Right lobe of liver (tissue), 4 donors: ENCODE data around the gene CCDC83.
"Not testable (repeated sequence)": the region's sequence is repeated elsewhere in the genome, so short reads cannot be mapped to it uniquely, and the experiment has no call there.

ENCODE experiments used
- CTCF ChIP-seq, 4 donors: fragments of 200-600 bp in 3 of 4; fragments of 450-650 bp in 1 of 4; IDR thresholded peaks; one replicate each; pipeline versions ENCODE4 v1.5.1 to v1.8.0; 2016 to 2022; ENCODE audit warnings: antibody characterized with exemption in 4 of 4, mild to moderate bottlenecking in 2 of 4
- POLR2A ChIP-seq: fragments of 450-650 bp; IDR thresholded peaks from one replicate; pipeline ENCODE4 v1.6.1; 2017; ENCODE audit warnings: antibody characterized with exemption, mild to moderate bottlenecking
- donor health status: DM: no; HTN: no; CAD: no.
- donor health status: DM: no; HTN: no; CAD: no.
- donor health status: DM: no; HTN: yes; CAD: no.

GRCh38 chr11:85952108-85952485, 96.9 kb downstream of the CCDC83 start:
- not testable (repeated sequence) for TF ChIP-seq POLR2A; CTCF (IDR thresholded peaks at IDR 0.05)
